Measurements from ENCODE around the gene HCRTR2. TPM values are rescaled to one million over a fixed set of nuclear protein-coding genes. Genes with fewer than 3 reads are reported as not detected.
A peak's percentile ranks its signal among the peaks of the same experiment; 100 is the strongest.

The HCRTR2 gene
- total and polyA plus RNA-seq, 2 of the 8 experiments (the other 6 are each of a cell fraction or from before 2014, with no cell fraction given): 0.19 to 0.23 TPM

DNA sequence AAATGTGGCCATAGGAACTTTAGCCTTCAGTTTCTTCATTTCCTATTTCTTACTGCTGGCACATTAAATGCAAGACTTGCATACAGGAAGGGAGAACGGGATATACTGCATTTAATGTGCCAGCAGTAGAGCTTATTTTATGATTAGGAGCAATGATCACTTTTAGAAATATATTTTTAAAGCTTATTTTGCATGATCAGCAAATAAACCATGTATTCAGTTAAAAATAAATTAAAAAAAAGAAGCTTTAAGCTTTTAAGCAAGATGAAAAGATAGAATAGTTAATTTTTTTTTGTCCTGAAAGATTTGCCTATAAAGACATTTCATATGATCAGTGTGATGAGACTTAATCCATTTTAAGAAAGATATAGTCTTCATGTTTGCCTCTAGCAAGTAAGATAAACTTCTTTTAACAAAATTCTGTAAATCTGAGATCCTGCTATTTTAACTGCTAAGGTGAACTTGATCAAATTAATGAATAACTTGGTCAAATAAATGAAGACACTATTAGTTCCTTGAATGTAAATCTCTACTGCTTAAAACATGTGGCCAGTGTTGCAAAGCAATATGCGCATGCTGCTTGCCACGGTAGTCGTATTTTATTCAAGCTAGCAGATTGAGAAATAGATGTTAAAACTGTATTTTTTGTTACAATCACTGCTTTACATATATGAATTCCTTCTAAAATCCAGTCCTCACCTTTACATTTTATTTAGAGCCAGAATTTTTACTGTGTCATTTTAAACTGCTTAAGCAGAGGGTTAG lies 36.2 kb upstream of the HCRTR2 start:
- peak; percentile 73; the same call in 1 of the 2 replicates for TF ChIP-seq POU5F1 (IDR thresholded peaks at IDR 0.05; ENCODE audit: low read depth, low read length)
- no peak for TF ChIP-seq TBP (IDR thresholded peaks at IDR 0.05; ENCODE audit: low read depth, low read length)
- peak; percentile 68; the same call in 1 of the 2 replicates for TF ChIP-seq MAFK (IDR thresholded peaks at IDR 0.05; ENCODE audit: low read depth, low read length)
- TF ChIP-seq, protein P1, sequence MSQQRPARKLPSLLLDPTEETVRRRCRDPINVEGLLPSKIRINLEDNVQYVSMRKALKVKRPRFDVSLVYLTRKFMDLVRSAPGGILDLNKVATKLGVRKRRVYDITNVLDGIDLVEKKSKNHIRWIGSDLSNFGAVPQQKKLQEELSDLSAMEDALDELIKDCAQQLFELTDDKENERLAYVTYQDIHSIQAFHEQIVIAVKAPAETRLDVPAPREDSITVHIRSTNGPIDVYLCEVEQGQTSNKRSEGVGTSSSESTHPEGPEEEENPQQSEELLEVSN (IDR thresholded peaks at IDR 0.05): no peak
- no peak for TF ChIP-seq RBBP5 (IDR thresholded peaks at IDR 0.05; ENCODE audit: borderline replicate concordance, low read depth, low read length)
- Histone ChIP-seq H3K4me3 (ENCODE audit: extremely low read depth in 1 of 4, insufficient read depth in 2 of 4, low read depth in 3 of 4, low read length in 4 of 4) (no peak overlapping the region), H2BK5ac (ENCODE audit: low read depth, low read length) (no peak overlapping the region), H2AFZ (ENCODE audit: low read length) (no peak overlapping the region), H3K27ac (ENCODE audit: low read depth, low read length) (no peak overlapping the region), H3K79me2 (ENCODE audit: control insufficient read depth in 1 of 2, insufficient read depth in 2 of 2, low read length in 2 of 2) (no peaks in the 10 kb centered on the region), H3K18ac (ENCODE audit: extremely low read depth, low read length) (no peak overlapping the region), H2BK20ac (ENCODE audit: low read length) (no peak overlapping the region), H2AK5ac (ENCODE audit: low read depth, low read length) (no peak overlapping the region), H3K36me3 (ENCODE audit: control insufficient read depth in 2 of 4, insufficient read depth in 4 of 4, low read length in 3 of 4) (no peaks in the 10 kb centered on the region), H3K23me2 (ENCODE audit: low read depth, low read length) (no peaks in the 10 kb centered on the region), H3K4me1 (replicated peaks in 1 of 4; ENCODE audit: control insufficient read depth in 3 of 4, insufficient read depth in 4 of 4, low read length in 3 of 4) (no peaks in the 10 kb centered on the region), H2BK12ac (ENCODE audit: low read depth, low read length) (no peak overlapping the region), H4K5ac (ENCODE audit: insufficient read length, low read depth, low read length) (no peak overlapping the region), H4K20me1 (replicated peaks in 1 of 2; ENCODE audit: control insufficient read depth in 1 of 2, insufficient read depth in 2 of 2, low read length in 2 of 2) (no peaks in the 10 kb centered on the region), H3K9ac (replicated peaks in 1 of 4; ENCODE audit: extremely low read depth in 1 of 4, low read depth in 3 of 4, low read length in 3 of 4) (no peak overlapping the region), H3K14ac (ENCODE audit: insufficient read length) (no peak overlapping the region), H3K4ac (replicated peaks; ENCODE audit: insufficient read length, low read depth, low read length) (no peak overlapping the region), H2BK15ac (ENCODE audit: low read length) (no peak overlapping the region), H3K4me2 (ENCODE audit: insufficient read depth in 1 of 2, low read depth in 2 of 2, low read length in 2 of 2) (no peak overlapping the region), H4K91ac (replicated peaks; ENCODE audit: insufficient read length, low read length) (no peak overlapping the region), H3K56ac (replicated peaks; ENCODE audit: insufficient read length, low read depth, low read length) (no peak overlapping the region), H3K79me1 (ENCODE audit: low read depth, low read length) (no peaks in the 10 kb centered on the region), H4K8ac (ENCODE audit: extremely low read depth, insufficient read depth, low read length) (no peak overlapping the region), H3K23ac (ENCODE audit: insufficient read length) (no peak overlapping the region), H3K9me3 (ENCODE audit: insufficient read depth in 2 of 2, low read depth in 1 of 2, low read length in 1 of 2) (no peaks in the 10 kb centered on the region), H2BK120ac (replicated peaks; ENCODE audit: low read depth, low read length) (no peak overlapping the region), H3K27me3 (replicated peaks in 1 of 4; ENCODE audit: control insufficient read depth in 3 of 4, extremely low read depth in 1 of 4, insufficient read depth in 3 of 4, low read length in 3 of 4) (no peaks in the 10 kb centered on the region)
- FAIRE-seq: no peak
- ChIA-PET POLR2A (ENCODE audit: partially characterized antibody) (no interaction called here), CTCF (ENCODE audit: partially characterized antibody) (no interaction called here)
- DNase-seq (ENCODE audit: low read depth in 1 of 2, low spot score in 2 of 2): no peak
- 89% methylated on average over 4 of the region's 4 CpGs; no CpG with 5 or more reads in 1 of the 2 experiments for WGBS, 2 experiments (ENCODE audit: extremely low coverage in 1 of 2, insufficient coverage in 1 of 2, insufficient read length in 1 of 2, insufficient replicate concordance in 2 of 2, low coverage in 1 of 2, low lambda C conversion rate in 2 of 2, missing lambda C conversion rate in 1 of 2)

Measured in H1 (cell line).